Liver (tissue), 9 donors: ENCODE data around the gene PAX5. TPM values are rescaled to one million over a fixed set of nuclear protein-coding genes. Genes with fewer than 3 reads are reported as not detected.

Experiments used
- DNase-seq: peaks from one replicate; pipeline ENCODE4 v3.0.0-alpha.2; 2017; ENCODE audit warnings: low spot score
- H3K27ac ChIP-seq, 2 donors: one replicate each; pipeline ENCODE4 v1.7.0; 2013; ENCODE audit warnings: inconsistent platforms in 2 of 2, low read length in 2 of 2, control low read depth in 1 of 2, low read depth in 1 of 2, mild to moderate bottlenecking in 1 of 2
- H3K27me3 ChIP-seq, 4 donors: one replicate each; pipeline versions ENCODE4 v1.6.1 to v1.7.0; 2013; ENCODE audit warnings: low read length in 3 of 4, inconsistent platforms in 1 of 4, mild to moderate bottlenecking in 1 of 4, moderate library complexity in 1 of 4; ENCODE audit not compliant: control insufficient read depth in 4 of 4, insufficient read depth in 4 of 4
- H3K36me3 ChIP-seq, 4 donors: one replicate each; pipeline versions ENCODE4 v1.6.1 to v1.7.0; 2013; ENCODE audit warnings: low read length in 3 of 4, mild to moderate bottlenecking in 3 of 4, low read depth in 1 of 4, moderate library complexity in 1 of 4; ENCODE audit not compliant: control insufficient read depth in 4 of 4, insufficient read depth in 3 of 4
- H3K4me1 ChIP-seq, 4 donors: one replicate each; pipeline versions ENCODE4 v1.6.1 to v1.7.0; 2013; ENCODE audit warnings: low read length in 3 of 4, mild to moderate bottlenecking in 3 of 4, moderate library complexity in 1 of 4; ENCODE audit not compliant: control insufficient read depth in 4 of 4, insufficient read depth in 4 of 4
- H3K4me3 ChIP-seq, 3 donors: one replicate each; pipeline versions ENCODE4 v1.6.1 to v1.7.0; 2013; ENCODE audit warnings: low read length in 3 of 3, control low read depth in 1 of 3, low read depth in 1 of 3, mild to moderate bottlenecking in 1 of 3
- H3K9ac ChIP-seq, 2 donors: one replicate each; pipeline ENCODE4 v1.7.0; 2013; ENCODE audit warnings: low read length in 2 of 2, mild to moderate bottlenecking in 2 of 2, moderate library complexity in 2 of 2, control low read depth in 1 of 2, low read depth in 1 of 2
- H3K9me3 ChIP-seq, 4 donors: one replicate each; pipeline versions ENCODE4 v1.6.1 to v1.7.0; 2013; ENCODE audit warnings: low read length in 3 of 4; ENCODE audit not compliant: control insufficient read depth in 4 of 4
- CTCF ChIP-seq: fragments of 150-350 bp; IDR thresholded peaks from 2 replicates; pipeline ENCODE4 v1.5.1; 2017; ENCODE audit warnings: improper control_type of control experiment, low read depth, low read length; ENCODE audit not compliant: missing input control
- EGR1 ChIP-seq, 2 donors: IDR thresholded peaks; 2 replicates each; pipeline ENCODE4 v1.6.1; 2016 to 2018; ENCODE audit warnings: antibody characterized with exemption in 2 of 2, low read depth in 2 of 2
- FOXA1 ChIP-seq: IDR thresholded peaks from 2 replicates; pipeline ENCODE4 v1.6.1; 2016; ENCODE audit warnings: antibody characterized with exemption
- FOXA2 ChIP-seq: IDR thresholded peaks from 2 replicates; pipeline ENCODE4 v1.6.1; 2016; ENCODE audit warnings: antibody characterized with exemption
- HNF4A ChIP-seq, 2 donors: conservative IDR thresholded peaks; 2 replicates each; pipeline ENCODE4 v1.6.1; 2016; ENCODE audit warnings: antibody characterized with exemption in 2 of 2, mild to moderate bottlenecking in 2 of 2
- HNF4G ChIP-seq: IDR thresholded peaks from 2 replicates; pipeline ENCODE4 v1.6.1; 2016; ENCODE audit warnings: antibody characterized with exemption
- NR2F2 ChIP-seq: IDR thresholded peaks from 2 replicates; pipeline ENCODE4 v1.6.1; 2016; ENCODE audit warnings: antibody characterized with exemption
- RAD21 ChIP-seq, 2 donors: IDR thresholded peaks; 2 replicates each; pipeline ENCODE4 v1.6.1; 2016; ENCODE audit warnings: antibody characterized with exemption in 2 of 2, mild to moderate bottlenecking in 2 of 2
- RXRA ChIP-seq, 2 donors: IDR thresholded peaks; 2 replicates each; pipeline ENCODE4 v1.6.1; 2017 to 2018; ENCODE audit warnings: antibody characterized with exemption in 2 of 2, mild to moderate bottlenecking in 1 of 2
- SP1 ChIP-seq: IDR thresholded peaks from 2 replicates; pipeline ENCODE4 v1.6.1; 2018; ENCODE audit warnings: antibody characterized with exemption, mild to moderate bottlenecking
- TAF1 ChIP-seq: conservative IDR thresholded peaks from 2 replicates; pipeline ENCODE4 v1.6.1; 2016; ENCODE audit warnings: antibody characterized with exemption, mild to moderate bottlenecking
- YY1 ChIP-seq: IDR thresholded peaks from 2 replicates; pipeline ENCODE4 v1.6.1; 2016; ENCODE audit warnings: antibody characterized with exemption, mild to moderate bottlenecking
- ZBTB33 ChIP-seq: IDR thresholded peaks from 2 replicates; pipeline ENCODE4 v1.6.1; 2016; ENCODE audit warnings: antibody characterized with exemption
- WGBS: extraction: QIAGEN DNeasy Blood & Tissue Kit; methylation state at CpG from one replicate; pipeline ENCODE4 v1.1.7; 2013; 5-methylcytosine and 5-hydroxymethylcytosine counted together
- polyA plus RNA-seq, 2 donors: library from polyadenylated mRNA; stranded (reverse) in 1 of 2; unstranded in 1 of 2; fragments of 200-250 nt in 1 of 2; fragments of >200 nt in 1 of 2; fragmentation: Nextera tagmentation in 1 of 2; extraction: Ambion mirVana in 1 of 2; gene quantifications; one replicate each; pipeline versions ENCODE4 v1.2.1 to v1.2.3, GENCODE V29; 2013 to 2015
- total RNA-seq, 2 donors: library from RNA; depleted of rRNA; stranded (reverse); fragments of >200 nt; gene quantifications; one replicate each; pipeline ENCODE4 v1.2.3, GENCODE V29; 2014
- TF ChIP-seq, protein P1 (sequence below): IDR thresholded peaks from 2 replicates; pipeline ENCODE4 v1.6.1; 2016; ENCODE audit warnings: antibody characterized with exemption, mild to moderate bottlenecking
- TF ChIP-seq, protein P2 (sequence below): IDR thresholded peaks from 2 replicates; pipeline ENCODE4 v1.6.1; 2016; ENCODE audit warnings: antibody characterized with exemption
- TF ChIP-seq, protein P3 (sequence below): IDR thresholded peaks from 2 replicates; pipeline ENCODE4 v1.6.1; 2016; ENCODE audit warnings: antibody characterized with exemption
- donor health status: healthy.
- donor health status: healthy.
- donor health status: healthy.
- donor health status: healthy.
- donor health status: healthy.

PAX5 gene
- total and polyA plus RNA-seq, 4 donors: 0.05 to 2.7 (median 0.11) TPM

DNA sequence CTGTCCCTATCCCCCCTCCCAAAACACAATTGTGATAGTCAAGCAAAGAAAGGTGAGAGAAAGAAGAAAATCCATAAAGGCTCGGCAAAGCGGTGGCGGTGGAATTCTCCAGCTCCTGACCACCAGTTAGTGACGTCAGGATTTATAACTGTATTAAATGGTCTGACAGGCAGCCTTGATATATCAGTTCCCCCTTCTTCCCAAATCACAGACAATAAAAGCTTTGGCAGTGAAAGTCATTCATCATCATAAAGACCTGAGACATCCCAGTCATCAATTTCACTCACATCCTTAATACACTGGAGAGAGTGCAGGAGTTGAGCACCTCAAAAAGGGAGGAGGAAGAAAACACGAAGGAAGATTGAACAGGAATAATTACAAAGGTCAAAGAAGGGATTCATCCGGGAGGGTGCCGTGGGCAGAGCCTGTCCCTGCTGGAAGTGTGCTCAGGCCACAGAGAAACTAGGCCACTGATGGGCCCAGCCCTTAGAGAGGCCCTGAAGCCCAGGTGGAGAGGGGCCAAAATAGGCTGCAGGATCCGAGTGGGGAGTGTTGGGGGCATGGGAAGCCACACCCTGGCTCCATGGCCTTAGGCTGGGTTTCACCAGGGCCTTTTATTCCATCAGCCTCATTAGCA is 131.9 kb downstream of the PAX5 start:
- no peaks in the 10 kb centered on the region for H3K9me3 ChIP-seq
- no peak for DNase-seq

DNA sequence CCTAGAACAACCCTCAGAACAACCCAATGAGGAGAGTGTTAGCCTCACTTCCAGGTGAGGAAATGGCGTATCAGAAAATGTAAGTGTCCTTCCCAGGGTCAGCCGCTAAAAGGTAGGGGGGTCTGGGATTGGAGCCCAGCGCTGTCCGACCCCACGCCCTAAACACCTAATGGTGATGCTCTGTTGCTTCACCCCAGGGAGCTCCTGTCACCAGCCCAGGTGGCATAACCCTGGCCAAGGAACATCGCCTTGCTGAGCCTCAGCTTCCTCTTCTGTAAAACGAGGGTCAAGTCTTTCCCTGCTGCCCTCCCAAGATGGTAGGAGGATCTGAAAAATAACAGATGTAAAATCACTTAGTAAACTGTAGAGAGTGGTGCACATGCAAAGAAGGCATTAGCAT is 132.5 kb downstream of the PAX5 start:
- DNase-seq: no peak
- Histone ChIP-seq H3K9ac (no peak overlapping the region), H3K27ac (no peak overlapping the region), H3K36me3 (no peaks in the 10 kb centered on the region), H3K4me3 (no peak overlapping the region), H3K27me3 (peaks cover 0 to 3% (median 0%) of the 10 kb centered on the region in 4 donors), H3K4me1 (no peaks in the 10 kb centered on the region), H3K9me3 (no peaks in the 10 kb centered on the region)
- WGBS: 75% methylated on average over 7 of the region's 7 CpGs
- TF ChIP-seq, protein P1, sequence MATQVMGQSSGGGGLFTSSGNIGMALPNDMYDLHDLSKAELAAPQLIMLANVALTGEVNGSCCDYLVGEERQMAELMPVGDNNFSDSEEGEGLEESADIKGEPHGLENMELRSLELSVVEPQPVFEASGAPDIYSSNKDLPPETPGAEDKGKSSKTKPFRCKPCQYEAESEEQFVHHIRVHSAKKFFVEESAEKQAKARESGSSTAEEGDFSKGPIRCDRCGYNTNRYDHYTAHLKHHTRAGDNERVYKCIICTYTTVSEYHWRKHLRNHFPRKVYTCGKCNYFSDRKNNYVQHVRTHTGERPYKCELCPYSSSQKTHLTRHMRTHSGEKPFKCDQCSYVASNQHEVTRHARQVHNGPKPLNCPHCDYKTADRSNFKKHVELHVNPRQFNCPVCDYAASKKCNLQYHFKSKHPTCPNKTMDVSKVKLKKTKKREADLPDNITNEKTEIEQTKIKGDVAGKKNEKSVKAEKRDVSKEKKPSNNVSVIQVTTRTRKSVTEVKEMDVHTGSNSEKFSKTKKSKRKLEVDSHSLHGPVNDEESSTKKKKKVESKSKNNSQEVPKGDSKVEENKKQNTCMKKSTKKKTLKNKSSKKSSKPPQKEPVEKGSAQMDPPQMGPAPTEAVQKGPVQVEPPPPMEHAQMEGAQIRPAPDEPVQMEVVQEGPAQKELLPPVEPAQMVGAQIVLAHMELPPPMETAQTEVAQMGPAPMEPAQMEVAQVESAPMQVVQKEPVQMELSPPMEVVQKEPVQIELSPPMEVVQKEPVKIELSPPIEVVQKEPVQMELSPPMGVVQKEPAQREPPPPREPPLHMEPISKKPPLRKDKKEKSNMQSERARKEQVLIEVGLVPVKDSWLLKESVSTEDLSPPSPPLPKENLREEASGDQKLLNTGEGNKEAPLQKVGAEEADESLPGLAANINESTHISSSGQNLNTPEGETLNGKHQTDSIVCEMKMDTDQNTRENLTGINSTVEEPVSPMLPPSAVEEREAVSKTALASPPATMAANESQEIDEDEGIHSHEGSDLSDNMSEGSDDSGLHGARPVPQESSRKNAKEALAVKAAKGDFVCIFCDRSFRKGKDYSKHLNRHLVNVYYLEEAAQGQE: no peak
- TF ChIP-seq CTCF: no peak
- TF ChIP-seq, protein P2, sequence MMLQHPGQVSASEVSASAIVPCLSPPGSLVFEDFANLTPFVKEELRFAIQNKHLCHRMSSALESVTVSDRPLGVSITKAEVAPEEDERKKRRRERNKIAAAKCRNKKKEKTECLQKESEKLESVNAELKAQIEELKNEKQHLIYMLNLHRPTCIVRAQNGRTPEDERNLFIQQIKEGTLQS: no peak
- no peak for TF ChIP-seq FOXA2
- TF ChIP-seq, protein P3, sequence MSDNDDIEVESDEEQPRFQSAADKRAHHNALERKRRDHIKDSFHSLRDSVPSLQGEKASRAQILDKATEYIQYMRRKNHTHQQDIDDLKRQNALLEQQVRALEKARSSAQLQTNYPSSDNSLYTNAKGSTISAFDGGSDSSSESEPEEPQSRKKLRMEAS: no peak
- no peak for TF ChIP-seq EGR1 (IDR thresholded peaks at IDR 0.05; ENCODE audit: low read depth in 2 of 2)
- no peak for TF ChIP-seq FOXA1
- TF ChIP-seq RXRA (IDR thresholded peaks at IDR 0.05): no peak
- TF ChIP-seq HNF4G: no peak
- TF ChIP-seq RAD21 (IDR thresholded peaks at IDR 0.05): no peak
- TF ChIP-seq TAF1: no peak

More for the DNA sequence above, 131.9 kb downstream of the PAX5 start:
- Histone ChIP-seq H3K9ac (no peak overlapping the region), H3K27ac (no peak overlapping the region), H3K4me1 (no peaks in the 10 kb centered on the region), H3K36me3 (no peaks in the 10 kb centered on the region), H3K4me3 (no peak overlapping the region), H3K27me3 (peaks cover 0 to 3% (median 0%) of the 10 kb centered on the region in 4 donors)
- TF ChIP-seq NR2F2 (no peak), YY1 (no peak), FOXA2 (no peak), SP1 (no peak), ZBTB33 (no peak), RAD21 (IDR thresholded peaks at IDR 0.05) (no peak), HNF4G (no peak), HNF4A (conservative IDR thresholded peaks at IDR 0.05) (no peak), TAF1 (no peak)
- TF ChIP-seq, protein P2: no peak
- TF ChIP-seq, protein P1: no peak
- WGBS: 79% methylated on average over 8 of the region's 8 CpGs
